Endodermal cell (in vitro differentiated cells): ENCODE results near the gene NCOA5. TPM values are rescaled to one million over a fixed set of nuclear protein-coding genes. Genes with fewer than 3 reads are reported as not detected.

ENCODE experiments used
- DNase-seq: peaks from one replicate; pipeline ENCODE4 v3.0.0-alpha.2; 2017
- H3K27ac ChIP-seq: 2 replicates; pipeline ENCODE4 v1.5.1; 2013; ENCODE audit warnings: mild to moderate bottlenecking, low read depth, low read length, moderate library complexity
- H3K27me3 ChIP-seq: 2 replicates; pipeline ENCODE4 v1.6.1; 2013; ENCODE audit warnings: mild to moderate bottlenecking, low read length, moderate library complexity; ENCODE audit not compliant: insufficient read depth, control insufficient read depth, poor library complexity, severe bottlenecking
- H3K36me3 ChIP-seq: 2 replicates; pipeline ENCODE4 v1.7.0; 2013; ENCODE audit warnings: mild to moderate bottlenecking, low read length, moderate library complexity; ENCODE audit not compliant: control insufficient read depth, insufficient read depth
- H3K4me1 ChIP-seq: one replicate; pipeline ENCODE4 v1.7.0; 2013; ENCODE audit warnings: low read length; ENCODE audit not compliant: control insufficient read depth, insufficient read depth
- H3K4me3 ChIP-seq: 2 replicates; pipeline ENCODE4 v1.5.1; 2013; ENCODE audit warnings: mild to moderate bottlenecking, low read length, moderate library complexity
- H3K9ac ChIP-seq: 2 replicates; pipeline ENCODE4 v1.6.1; 2013; ENCODE audit warnings: mild to moderate bottlenecking, low read length, moderate library complexity; ENCODE audit not compliant: poor library complexity, severe bottlenecking; ENCODE audit errors: extremely low read depth
- H3K9me3 ChIP-seq: 2 replicates; pipeline ENCODE4 v1.6.1; 2013; ENCODE audit warnings: mild to moderate bottlenecking, low read length, moderate library complexity; ENCODE audit not compliant: control insufficient read depth
- H3K27ac Mint-ChIP-seq: 2 replicates; pipeline ENCODE4 v1.8.0; 2020; ENCODE audit warnings: mixed read lengths
- H3K27me3 Mint-ChIP-seq: 2 replicates; pipeline ENCODE4 v1.8.0; 2021; ENCODE audit warnings: mild to moderate bottlenecking, mixed read lengths; ENCODE audit not compliant: insufficient read depth
- H3K36me3 Mint-ChIP-seq: 2 replicates; pipeline ENCODE4 v1.8.0; 2020; ENCODE audit warnings: low read depth, mixed read lengths
- H3K4me1 Mint-ChIP-seq: 2 replicates; pipeline ENCODE4 v1.8.0; 2020; ENCODE audit warnings: mixed read lengths
- H3K4me3 Mint-ChIP-seq: 2 replicates; pipeline ENCODE4 v1.8.0; 2020; ENCODE audit warnings: mild to moderate bottlenecking, moderate library complexity, mixed read lengths
- H3K9me3 Mint-ChIP-seq: 2 replicates; pipeline ENCODE4 v1.8.0; 2020; ENCODE audit warnings: mild to moderate bottlenecking, mixed read lengths
- WGBS, 2 experiments: methylation state at CpG; one replicate each; pipeline versions ENCODE4 v1.1.5 to v1.1.7; 2013; ENCODE audit warnings: missing lambda C conversion rate in 2 of 2, mixed read lengths in 1 of 2; ENCODE audit not compliant: insufficient coverage in 1 of 2, insufficient read length in 1 of 2; 5-methylcytosine and 5-hydroxymethylcytosine counted together
- total RNA-seq, 2 donors: library from RNA; stranded (reverse); fragmentation: NEBNext Ultra II Directional in 1 of 2; extraction: Animal tissue kit (Norgen Biotek cat#: 25700) in 1 of 2; gene quantifications; 2 replicates in 1 of 2; 3 replicates in 1 of 2; pipeline ENCODE4 v1.2.1, GENCODE V29; 2021
- TF ChIP-seq, protein P1 (sequence below): fragments of 200-600 bp; sonication (generic); conservative IDR thresholded peaks from 2 replicates; pipeline ENCODE4 v1.5.0; 2021; ENCODE audit warnings: antibody characterized with exemption, mild to moderate bottlenecking

NCOA5 gene
- total RNA-seq, 2 donors from 2014 or later: 19.3 to 28.7 TPM

DNA sequence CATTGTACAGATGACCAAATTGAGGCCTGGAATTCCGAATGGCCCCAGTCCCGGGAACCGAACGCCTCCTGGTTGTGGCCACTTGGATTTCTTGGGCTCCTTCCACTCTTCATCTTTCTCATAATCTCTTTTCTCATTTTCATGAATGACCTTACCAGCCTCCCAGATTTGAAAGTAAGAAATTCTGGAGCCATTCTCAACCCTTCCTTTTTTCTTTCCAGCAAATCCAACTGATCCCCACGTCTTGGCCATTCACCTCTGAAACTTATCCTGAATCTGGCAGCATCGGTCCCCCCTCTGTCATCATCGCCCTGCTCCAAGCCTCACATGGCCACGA lies 66.6 kb downstream of the NCOA5 start:
- Histone ChIP-seq H3K9me3 (no peaks in the 10 kb centered on the region), H3K4me1 (no peaks in the 10 kb centered on the region), H3K4me3 (no peak overlapping the region), H3K36me3 (no peaks in the 10 kb centered on the region), H3K27me3 (peaks cover 53% of the 10 kb centered on the region), H3K9ac (no peak overlapping the region), H3K27ac (no peak overlapping the region)
- H3K4me1 Mint-ChIP-seq: peaks cover 5% of the 10 kb centered on the region
- H3K4me3 Mint-ChIP-seq: no peak overlapping the region
- no peak for DNase-seq
- H3K27ac Mint-ChIP-seq: no peak overlapping the region
- H3K9me3 Mint-ChIP-seq: no peaks in the 10 kb centered on the region
- H3K27me3 Mint-ChIP-seq: peaks cover 54% of the 10 kb centered on the region
- H3K36me3 Mint-ChIP-seq: no peaks in the 10 kb centered on the region
- WGBS, 2 experiments: 36 to 37% methylated on average over 8 of the region's 8 CpGs
- TF ChIP-seq, protein P1, sequence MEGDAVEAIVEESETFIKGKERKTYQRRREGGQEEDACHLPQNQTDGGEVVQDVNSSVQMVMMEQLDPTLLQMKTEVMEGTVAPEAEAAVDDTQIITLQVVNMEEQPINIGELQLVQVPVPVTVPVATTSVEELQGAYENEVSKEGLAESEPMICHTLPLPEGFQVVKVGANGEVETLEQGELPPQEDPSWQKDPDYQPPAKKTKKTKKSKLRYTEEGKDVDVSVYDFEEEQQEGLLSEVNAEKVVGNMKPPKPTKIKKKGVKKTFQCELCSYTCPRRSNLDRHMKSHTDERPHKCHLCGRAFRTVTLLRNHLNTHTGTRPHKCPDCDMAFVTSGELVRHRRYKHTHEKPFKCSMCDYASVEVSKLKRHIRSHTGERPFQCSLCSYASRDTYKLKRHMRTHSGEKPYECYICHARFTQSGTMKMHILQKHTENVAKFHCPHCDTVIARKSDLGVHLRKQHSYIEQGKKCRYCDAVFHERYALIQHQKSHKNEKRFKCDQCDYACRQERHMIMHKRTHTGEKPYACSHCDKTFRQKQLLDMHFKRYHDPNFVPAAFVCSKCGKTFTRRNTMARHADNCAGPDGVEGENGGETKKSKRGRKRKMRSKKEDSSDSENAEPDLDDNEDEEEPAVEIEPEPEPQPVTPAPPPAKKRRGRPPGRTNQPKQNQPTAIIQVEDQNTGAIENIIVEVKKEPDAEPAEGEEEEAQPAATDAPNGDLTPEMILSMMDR: no peak

DNA sequence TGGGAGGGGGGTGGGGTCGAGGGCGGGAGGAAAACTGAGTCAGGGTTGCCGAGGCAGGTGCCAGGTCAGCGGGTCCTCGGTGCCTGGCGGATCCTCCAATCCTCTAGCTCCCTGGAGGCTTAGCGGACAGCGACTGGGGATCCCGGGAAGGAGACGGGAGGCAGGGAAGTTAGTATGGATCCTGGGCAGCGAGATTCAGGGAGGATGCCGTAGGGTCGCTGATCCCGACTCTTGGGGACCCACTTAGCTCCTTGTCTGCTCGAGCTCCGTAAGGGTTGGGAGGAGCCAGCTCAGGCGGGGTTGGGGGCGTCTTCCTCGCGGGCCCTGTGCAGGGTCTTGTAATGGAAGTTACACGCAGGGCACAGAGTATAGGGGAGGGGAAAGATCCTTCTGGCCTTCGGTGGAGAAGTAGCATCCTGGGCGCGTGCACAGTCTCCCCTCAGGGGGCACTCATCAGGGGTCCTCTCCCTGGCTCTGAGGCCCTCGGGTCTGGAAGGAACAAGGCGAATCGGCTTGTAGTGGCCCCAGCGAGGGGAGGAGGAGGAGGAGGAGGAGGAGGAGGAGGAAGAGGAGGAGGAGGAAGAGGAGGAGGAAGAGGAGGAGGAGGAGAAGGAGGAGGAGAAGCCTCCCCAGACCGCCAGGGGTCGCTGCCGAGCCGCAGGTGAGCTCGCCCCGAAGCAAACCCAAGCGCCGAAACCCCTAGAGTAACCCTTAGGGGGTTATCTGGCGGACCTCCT lies 67.2 kb downstream of the NCOA5 start:
- H3K4me1 Mint-ChIP-seq: peaks cover 5% of the 10 kb centered on the region
- no peaks in the 10 kb centered on the region for H3K9me3 Mint-ChIP-seq
- no peaks in the 10 kb centered on the region for H3K36me3 Mint-ChIP-seq
- Histone ChIP-seq H3K27ac (no peak overlapping the region), H3K4me3 (peak overlapping the region; percentile 81), H3K27me3 (peaks cover 47% of the 10 kb centered on the region), H3K9ac (no peak overlapping the region), H3K36me3 (no peaks in the 10 kb centered on the region), H3K4me1 (no peaks in the 10 kb centered on the region), H3K9me3 (no peaks in the 10 kb centered on the region)
- TF ChIP-seq, protein P1: peak; percentile 85
- peak; percentile 91 for DNase-seq
- WGBS, 2 experiments: 2 to 4% methylated on average over 12 to 34 of the region's 37 CpGs
- no peak overlapping the region for H3K27ac Mint-ChIP-seq
- H3K4me3 Mint-ChIP-seq: peak overlapping the region; percentile 68
- H3K27me3 Mint-ChIP-seq: peaks cover 49% of the 10 kb centered on the region

DNA sequence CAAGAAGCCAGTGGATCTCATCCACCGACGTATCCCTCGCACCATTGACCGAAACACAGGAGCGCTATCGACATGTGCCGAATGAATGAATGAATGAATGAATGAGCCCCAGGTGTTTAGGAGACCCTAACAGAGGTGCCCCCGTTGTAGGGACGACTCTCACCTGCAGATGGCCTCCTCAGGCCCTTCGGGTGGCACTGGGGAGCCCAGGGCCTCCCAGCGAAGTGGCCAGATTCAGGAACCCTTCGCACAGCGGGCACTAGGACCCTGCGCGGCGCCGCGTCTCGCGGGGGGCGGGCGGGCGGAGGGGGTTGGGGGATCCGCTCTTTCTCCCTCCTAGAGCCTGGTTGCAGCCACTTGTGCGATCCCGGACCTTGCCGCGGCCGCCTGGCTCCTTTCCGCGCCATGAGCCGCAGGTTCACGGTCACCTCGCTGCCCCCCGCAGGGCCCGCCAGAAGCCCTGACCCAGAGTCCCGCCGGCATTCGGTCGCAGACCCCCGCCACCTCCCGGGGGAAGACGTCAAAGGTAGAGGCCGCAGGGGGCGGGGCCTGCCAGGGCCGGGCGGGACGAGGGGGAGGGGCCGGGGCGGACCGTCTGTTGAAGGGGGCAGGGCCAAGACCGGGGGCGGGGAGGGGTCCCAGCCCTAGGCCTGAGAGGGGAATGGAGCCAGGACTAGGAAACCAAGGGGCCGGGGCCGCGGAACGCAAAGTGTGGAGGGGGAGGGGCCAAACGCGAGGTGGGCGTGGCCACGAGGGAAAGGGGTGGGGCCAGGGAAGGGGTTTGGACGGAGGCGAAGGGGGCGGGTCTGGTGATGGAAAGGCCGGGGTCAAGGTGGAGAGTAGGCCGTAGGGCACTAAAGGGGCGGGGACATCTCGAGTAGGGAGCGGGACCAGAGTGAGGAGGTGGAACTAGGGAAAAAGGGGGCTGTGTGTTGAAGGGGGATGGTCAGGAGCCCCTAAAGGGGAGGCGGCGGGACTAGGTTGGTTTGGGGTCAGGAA lies 68.1 kb downstream of the NCOA5 start:
- Histone ChIP-seq H3K27ac (no peak overlapping the region), H3K9me3 (no peaks in the 10 kb centered on the region), H3K4me1 (no peaks in the 10 kb centered on the region), H3K36me3 (no peaks in the 10 kb centered on the region), H3K27me3 (peaks cover 38% of the 10 kb centered on the region), H3K4me3 (peak overlapping the region; percentile 81), H3K9ac (peak overlapping the region; percentile 25)
- H3K4me3 Mint-ChIP-seq: peak overlapping the region; percentile 68
- H3K4me1 Mint-ChIP-seq: peaks cover 5% of the 10 kb centered on the region
- TF ChIP-seq, protein P1: peak; percentile 54
- no peaks in the 10 kb centered on the region for H3K9me3 Mint-ChIP-seq
- peak; percentile 100 for DNase-seq
- peak overlapping the region; percentile 83 for H3K27ac Mint-ChIP-seq
- 6 to 34% methylated on average over 14 to 70 of the region's 71 CpGs for WGBS, 2 experiments
- H3K27me3 Mint-ChIP-seq: peaks cover 40% of the 10 kb centered on the region
- H3K36me3 Mint-ChIP-seq: no peaks in the 10 kb centered on the region
